Ovary (tissue), 9 donors: Measurements from ENCODE around the gene LIPT2. TPM values are rescaled to one million over a fixed set of nuclear protein-coding genes. Genes with fewer than 3 reads are reported as not detected.

Source experiments
- DNase-seq, 5 donors: peaks; one replicate each; pipeline ENCODE4 v3.0.0-alpha.2; 2019 to 2020
- H3K27ac ChIP-seq, 2 donors: fragments of 200-600 bp; one replicate each; pipeline versions ENCODE4 v1.5.1 to v1.8.0; 2019 to 2022
- H3K27me3 ChIP-seq: fragments of 200-600 bp; one replicate; pipeline ENCODE4 v1.8.0; 2022
- H3K36me3 ChIP-seq: fragments of 200-600 bp; sonication (generic); one replicate; pipeline ENCODE4 v1.5.1; 2019
- H3K4me1 ChIP-seq: one replicate; pipeline ENCODE4 v1.8.1; 2013; ENCODE audit warnings: mild to moderate bottlenecking, moderate library complexity; ENCODE audit not compliant: insufficient read depth
- H3K4me3 ChIP-seq: fragments of 200-600 bp; sonication (generic); one replicate; pipeline ENCODE4 v1.5.1; 2017
- H3K9me3 ChIP-seq, 2 donors: fragments of 200-600 bp in 1 of 2; sonication (generic) in 1 of 2; one replicate each; pipeline versions ENCODE4 v1.5.1 to v1.8.1; 2013 to 2019; ENCODE audit warnings: mild to moderate bottlenecking in 1 of 2, moderate library complexity in 1 of 2
- EP300 ChIP-seq: sonication (generic); formaldehyde crosslinking; IDR thresholded peaks from one replicate; pipeline ENCODE4 v1.6.1; 2017; ENCODE audit warnings: antibody characterized with exemption
- POLR2A ChIP-seq: fragments of 450-650 bp; IDR thresholded peaks from one replicate; pipeline ENCODE4 v1.6.1; 2017; ENCODE audit warnings: antibody characterized with exemption, mild to moderate bottlenecking, moderate library complexity
- WGBS, 3 donors: extraction: QIAGEN DNeasy Blood & Tissue Kit in 1 of 3; methylation state at CpG; one replicate each; pipeline versions ENCODE4 v1.1.5 to v1.1.7; 2013 to 2017; 5-methylcytosine and 5-hydroxymethylcytosine counted together
- intact Hi-C, 4 donors: fragments of 100-400 bp; cut with DNase I; formaldehyde crosslinking; loops; one replicate each; pipeline versions ENCODE4 v1.11.0 to v1.15.1; 2022 to 2023
- polyA plus RNA-seq, 2 donors: library from polyadenylated mRNA; stranded (reverse); fragments of 200-250 nt in 1 of 2; fragments of 350-450 nt in 1 of 2; fragmentation: Illumina TruSeq in 1 of 2; extraction: RNeasy Lipid Tissue Mini Kit (QIAGEN cat#74804) in 1 of 2; gene quantifications; one replicate each; pipeline ENCODE4 v1.2.3, GENCODE V29; 2013 to 2014
- total RNA-seq, 7 donors: library from RNA; depleted of rRNA in 2 of 7; stranded (reverse); fragments of >200 nt in 2 of 7; fragmentation: NEBNext Ultra II Directional in 3 of 7; extraction: Animal tissue kit (Norgen Biotek cat#: 25700) in 3 of 7; gene quantifications; one replicate each; pipeline versions ENCODE4 v1.1.0 to v1.2.4, GENCODE V29; 2016 to 2023
- TF ChIP-seq, protein P1 (sequence below), 3 donors: fragments of 450-650 bp in 2 of 3; fragments of 200-600 bp in 1 of 3; IDR thresholded peaks; one replicate each; pipeline versions ENCODE4 v1.5.1 to v1.8.0; 2016 to 2022; ENCODE audit warnings: antibody characterized with exemption in 3 of 3, mild to moderate bottlenecking in 1 of 3
- donor health status: DM: no; HTN: no; CAD: no; lungs with moderate emphysema.
- donor health status: DM: no; HTN: no; CAD: no.
- donor health status: Bipolar disorder and iron deficiency.
- donor health status: DM: yes; HTN: yes; CAD: no.
- donor health status: DM: no; HTN: no; CAD: no.
- donor health status: DM: yes; HTN: yes; CAD: no.

Gene LIPT2
- total and polyA plus RNA-seq, 9 donors: 3.4 to 9.2 (median 5.6) TPM

GRCh38 chr11:74457356-74457755 is 36.2 kb downstream of the LIPT2 start:
- intact Hi-C loops: loop anchor here in 3 of 4 donors (10.0 kb wide), 3 partner anchors 107 to 267 kb away; no protein-coding TSS in a partner anchor
- Histone ChIP-seq H3K27ac (no peak overlapping the region), H3K4me3 (no peak overlapping the region), H3K9me3 (no peaks in the 10 kb centered on the region), H3K4me1 (peaks cover 5% of the 10 kb centered on the region), H3K27me3 (no peaks in the 10 kb centered on the region), H3K36me3 (no peaks in the 10 kb centered on the region)
- WGBS, 3 donors: 80 to 81% (median 81%) methylated on average over 6 of the region's 6 CpGs
- DNase-seq: no peak
- TF ChIP-seq, protein P1, sequence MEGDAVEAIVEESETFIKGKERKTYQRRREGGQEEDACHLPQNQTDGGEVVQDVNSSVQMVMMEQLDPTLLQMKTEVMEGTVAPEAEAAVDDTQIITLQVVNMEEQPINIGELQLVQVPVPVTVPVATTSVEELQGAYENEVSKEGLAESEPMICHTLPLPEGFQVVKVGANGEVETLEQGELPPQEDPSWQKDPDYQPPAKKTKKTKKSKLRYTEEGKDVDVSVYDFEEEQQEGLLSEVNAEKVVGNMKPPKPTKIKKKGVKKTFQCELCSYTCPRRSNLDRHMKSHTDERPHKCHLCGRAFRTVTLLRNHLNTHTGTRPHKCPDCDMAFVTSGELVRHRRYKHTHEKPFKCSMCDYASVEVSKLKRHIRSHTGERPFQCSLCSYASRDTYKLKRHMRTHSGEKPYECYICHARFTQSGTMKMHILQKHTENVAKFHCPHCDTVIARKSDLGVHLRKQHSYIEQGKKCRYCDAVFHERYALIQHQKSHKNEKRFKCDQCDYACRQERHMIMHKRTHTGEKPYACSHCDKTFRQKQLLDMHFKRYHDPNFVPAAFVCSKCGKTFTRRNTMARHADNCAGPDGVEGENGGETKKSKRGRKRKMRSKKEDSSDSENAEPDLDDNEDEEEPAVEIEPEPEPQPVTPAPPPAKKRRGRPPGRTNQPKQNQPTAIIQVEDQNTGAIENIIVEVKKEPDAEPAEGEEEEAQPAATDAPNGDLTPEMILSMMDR (IDR thresholded peaks at IDR 0.05): no peak
- TF ChIP-seq EP300: no peak
- TF ChIP-seq POLR2A: no peak

DNA sequence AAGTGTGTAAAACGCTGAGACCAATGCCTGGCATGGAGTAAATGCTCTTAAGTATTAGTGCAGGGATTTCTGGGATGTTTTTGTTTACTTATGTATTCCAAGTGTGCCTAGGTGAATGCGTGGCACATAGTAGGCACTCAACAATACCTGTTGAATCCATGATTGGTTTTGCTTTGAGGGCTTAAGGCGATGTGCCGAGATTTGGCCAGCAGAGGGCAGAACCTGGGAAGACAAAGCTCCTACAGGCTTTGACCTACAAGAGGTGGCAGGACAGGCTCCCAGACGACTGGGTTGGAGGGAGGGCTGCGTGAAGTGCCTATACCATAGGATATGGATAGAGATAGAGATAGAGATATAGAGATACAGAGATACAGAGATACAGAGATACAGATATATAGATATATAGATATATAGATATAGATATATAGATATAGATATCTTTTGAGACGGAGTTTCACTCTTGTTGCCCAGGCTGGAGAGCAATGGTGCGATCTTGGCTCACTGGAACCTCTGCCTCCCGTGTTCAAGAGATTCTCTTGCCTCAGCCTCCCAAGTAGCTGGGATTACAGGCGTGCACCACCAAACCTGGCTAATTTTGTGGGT is 40.0 kb downstream of the LIPT2 start:
- H3K27me3 ChIP-seq: no peaks in the 10 kb centered on the region
- no peak overlapping the region for H3K27ac ChIP-seq
- no peaks in the 10 kb centered on the region for H3K36me3 ChIP-seq
- no peaks in the 10 kb centered on the region for H3K4me1 ChIP-seq
- 35 to 44% (median 40%) methylated on average over 10 of the region's 10 CpGs for WGBS, 3 donors
- intact Hi-C loops: loop anchor here (2.0 to 10.0 kb wide), 6 partner anchors 111 to 271 kb away; no protein-coding TSS in a partner anchor
- H3K9me3 ChIP-seq: no peaks in the 10 kb centered on the region
- DNase-seq: peak; percentile 57 to 78 (median 69)
- TF ChIP-seq, protein P1 (IDR thresholded peaks at IDR 0.05): peak; percentile 28 to 68 (median 64)
- TF ChIP-seq EP300: no peak
- no peak overlapping the region for H3K4me3 ChIP-seq

DNA sequence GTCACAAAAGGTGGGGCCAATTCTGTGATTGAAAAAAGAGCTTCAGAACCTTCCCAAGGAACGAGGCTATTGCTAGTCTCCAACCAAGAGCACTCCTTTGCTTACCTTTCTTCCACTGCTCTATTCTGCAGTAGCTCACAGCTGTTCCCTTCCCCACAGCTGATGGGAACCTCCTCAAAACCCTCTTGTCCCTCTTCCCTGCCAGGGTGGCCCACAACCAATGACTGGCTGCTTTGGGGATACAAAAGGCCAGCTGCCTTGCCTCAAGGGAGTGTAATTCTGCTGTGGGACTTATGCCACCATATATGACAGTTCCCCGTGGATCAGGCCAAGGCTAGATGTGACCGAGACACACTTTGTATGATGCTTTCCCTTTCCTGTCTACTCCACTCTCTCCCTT is 41.2 kb downstream of the LIPT2 start:
- Histone ChIP-seq H3K27ac (no peak overlapping the region), H3K27me3 (no peaks in the 10 kb centered on the region), H3K36me3 (no peaks in the 10 kb centered on the region), H3K4me3 (no peak overlapping the region), H3K4me1 (no peaks in the 10 kb centered on the region), H3K9me3 (no peaks in the 10 kb centered on the region)
- DNase-seq: no peak
- WGBS, 3 donors: 70 to 76% (median 72%) methylated on average over 3 of the region's 3 CpGs
- intact Hi-C loops: loop anchor here (2.0 to 10.0 kb wide), 6 partner anchors 112 to 272 kb away; no protein-coding TSS in a partner anchor
- no peak for TF ChIP-seq POLR2A
- no peak for TF ChIP-seq EP300
- TF ChIP-seq, protein P1 (IDR thresholded peaks at IDR 0.05): no peak

GRCh38 chr11:74450318-74450717 is 43.2 kb downstream of the LIPT2 start:
- DNase-seq: no peak
- H3K9me3 ChIP-seq: no peaks in the 10 kb centered on the region
- 56 to 64% (median 61%) methylated on average over 6 of the region's 6 CpGs for WGBS, 3 donors

DNA sequence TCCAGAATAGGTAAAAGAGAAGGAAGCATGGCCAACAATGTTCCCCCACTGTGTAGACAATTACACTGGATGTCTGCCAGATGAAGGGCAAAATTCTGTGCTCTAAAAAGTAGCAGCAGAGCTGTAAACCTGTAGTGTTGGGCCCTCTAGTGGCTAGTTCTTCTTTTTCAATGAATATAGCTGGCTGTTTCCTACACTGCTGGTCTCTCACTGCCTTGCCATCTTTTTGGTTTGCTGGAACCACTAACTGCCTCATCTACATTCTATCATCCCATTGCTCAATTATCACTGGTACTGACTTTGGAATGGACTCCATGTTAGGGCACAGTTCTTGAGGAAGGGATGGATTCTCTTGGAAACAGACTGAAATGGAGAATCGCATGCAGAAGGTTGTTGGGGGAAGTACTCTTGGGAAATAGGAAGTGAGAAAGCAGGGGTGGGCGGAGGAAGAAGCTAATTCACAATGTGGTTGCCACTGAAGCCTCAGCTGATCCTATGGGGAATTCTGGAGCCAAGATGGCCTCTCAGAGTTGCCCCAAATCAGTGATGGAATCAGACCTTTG is 44.1 kb downstream of the LIPT2 start:
- no peak overlapping the region for H3K4me3 ChIP-seq
- no peaks in the 10 kb centered on the region for H3K27me3 ChIP-seq
- peak in 1 of 5 donors; percentile 63 for DNase-seq
- H3K9me3 ChIP-seq: no peaks in the 10 kb centered on the region
- H3K27ac ChIP-seq: no peak overlapping the region
- H3K36me3 ChIP-seq: no peaks in the 10 kb centered on the region
- 63 to 72% (median 71%) methylated on average over 2 of the region's 2 CpGs for WGBS, 3 donors
- H3K4me1 ChIP-seq: peaks cover 3% of the 10 kb centered on the region
- intact Hi-C loops: loop anchor here (5.0 to 10.0 kb wide), 3 partner anchors 55 to 192 kb away; partner anchors contain the start of gene PGM2L1 (in 2 of the 4)
- no peak for TF ChIP-seq POLR2A
- TF ChIP-seq, protein P1 (IDR thresholded peaks at IDR 0.05): peak; percentile 47 to 83 (median 59)

More at GRCh38 chr11:74450318-74450717, 43.2 kb downstream of the LIPT2 start:
- Histone ChIP-seq H3K4me1 (no peaks in the 10 kb centered on the region), H3K27ac (no peak overlapping the region), H3K27me3 (no peaks in the 10 kb centered on the region), H3K4me3 (no peak overlapping the region), H3K36me3 (no peaks in the 10 kb centered on the region)
- TF ChIP-seq EP300 (no peak), POLR2A (no peak)
- intact Hi-C loops: loop anchor here in 3 of 4 donors (5.0 to 10.0 kb wide), 5 partner anchors 114 to 274 kb away; no protein-coding TSS in a partner anchor
